GM18526 (cell line): ENCODE data around the gene PITPNC1.

Experiments
- POLR2A ChIP-seq: IDR thresholded peaks from 3 replicates; pipeline ENCODE4 v1.6.1; 2011; ENCODE audit not compliant: insufficient read length; ENCODE audit errors: extremely low read depth

PITPNC1 gene

DNA sequence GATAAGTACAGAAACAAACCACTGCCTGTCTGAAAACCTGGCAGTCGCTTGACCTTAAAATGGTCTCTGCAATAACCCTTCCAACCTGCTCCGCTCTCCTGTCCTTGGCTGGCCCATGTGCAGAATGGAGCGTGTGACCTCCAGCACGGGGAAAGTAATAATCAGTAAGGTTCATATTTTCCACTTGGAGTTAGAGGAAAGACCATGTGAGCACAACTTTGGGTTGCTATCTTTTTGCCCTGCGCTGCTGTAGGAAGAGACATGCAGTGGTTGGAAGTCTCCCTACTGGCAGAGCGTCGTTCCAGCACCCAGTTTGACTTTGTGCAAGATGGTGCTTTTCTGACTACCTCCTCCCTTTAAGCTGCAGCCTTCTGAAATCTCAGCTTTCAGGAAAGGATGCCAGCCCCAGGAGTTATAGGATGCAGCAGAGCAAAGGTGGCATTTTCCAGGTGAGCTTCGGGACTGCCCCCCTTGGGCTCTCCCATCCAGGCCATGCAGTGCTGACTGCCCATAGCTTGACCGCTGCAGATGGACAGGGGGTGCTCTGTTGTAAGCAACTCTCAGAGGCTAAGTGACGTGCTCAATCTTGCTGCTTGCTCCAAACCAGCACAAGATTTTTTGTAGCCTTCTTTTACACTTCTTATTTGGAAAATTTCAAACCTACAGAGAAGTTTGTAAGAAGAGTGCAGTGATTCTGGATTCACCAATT, 230.0 kb downstream of the PITPNC1 start:
- TF ChIP-seq POLR2A, result no peak

DNA sequence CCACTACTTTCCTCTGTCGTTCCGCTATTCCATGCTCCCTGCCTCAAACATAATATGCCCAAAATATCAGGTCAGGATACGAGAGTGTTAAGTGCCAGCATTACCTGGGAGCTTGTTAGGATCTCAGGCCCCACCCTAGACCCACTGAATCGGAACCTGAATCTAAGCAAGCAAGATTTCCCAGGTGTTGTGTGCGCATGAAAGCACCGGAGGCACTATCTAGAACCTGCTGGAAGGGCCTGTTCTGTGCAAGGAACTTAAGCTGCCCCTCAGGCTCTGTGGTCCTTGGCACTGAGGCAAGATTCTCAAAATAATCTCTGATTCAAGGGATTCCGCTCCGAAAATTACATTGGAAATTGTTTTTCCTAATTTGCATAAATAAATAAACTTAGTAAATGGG, 233.0 kb downstream of the PITPNC1 start:
- no peak for TF ChIP-seq POLR2A

DNA sequence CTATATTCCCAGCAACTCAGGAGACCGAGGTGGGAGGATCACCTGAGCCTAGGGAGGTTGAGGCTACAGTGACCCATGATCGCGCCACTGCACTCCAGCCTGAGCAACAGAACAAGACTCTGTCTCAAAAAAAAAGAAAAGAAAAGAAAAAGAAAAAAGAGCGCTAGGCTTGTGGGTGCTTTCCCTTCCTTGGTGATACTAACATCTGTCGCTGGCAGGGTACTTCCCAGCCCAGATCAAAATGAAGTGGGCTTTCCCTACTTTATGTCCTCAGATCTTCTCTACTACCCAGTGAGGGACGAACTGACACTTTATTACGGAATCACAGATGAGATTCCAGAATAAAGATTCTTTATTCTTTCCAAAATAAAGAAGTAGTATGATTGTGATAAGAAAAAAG, 236.9 kb downstream of the PITPNC1 start:
- TF ChIP-seq POLR2A, result no peak

DNA sequence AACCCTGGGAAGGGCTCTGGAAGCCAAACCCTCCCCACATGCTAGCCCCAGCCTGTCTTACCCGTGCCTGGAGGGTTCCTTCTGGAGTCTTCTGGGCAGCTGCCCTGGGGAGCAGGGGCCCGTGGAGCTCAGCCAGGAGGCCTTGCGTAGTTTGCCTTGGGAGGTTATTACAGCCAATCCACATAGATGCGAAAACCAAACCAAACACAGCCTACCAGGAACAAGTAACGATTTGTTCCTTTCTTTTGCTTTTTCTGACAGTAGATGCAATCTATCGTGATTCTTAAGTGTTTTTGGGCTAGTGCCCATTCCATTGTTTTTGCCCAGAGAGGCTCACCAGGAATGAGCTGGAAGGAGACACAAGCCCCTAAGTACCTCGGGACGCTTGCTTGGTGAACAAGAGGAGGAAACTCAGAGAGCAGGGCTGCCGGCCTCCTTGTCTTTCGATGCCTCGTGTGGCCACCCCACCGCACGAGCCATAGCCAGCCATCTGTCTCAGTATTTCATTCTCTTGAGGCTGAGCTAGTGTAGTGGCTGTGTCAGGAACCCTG, 238.0 kb downstream of the PITPNC1 start:
- no peak for TF ChIP-seq POLR2A

DNA sequence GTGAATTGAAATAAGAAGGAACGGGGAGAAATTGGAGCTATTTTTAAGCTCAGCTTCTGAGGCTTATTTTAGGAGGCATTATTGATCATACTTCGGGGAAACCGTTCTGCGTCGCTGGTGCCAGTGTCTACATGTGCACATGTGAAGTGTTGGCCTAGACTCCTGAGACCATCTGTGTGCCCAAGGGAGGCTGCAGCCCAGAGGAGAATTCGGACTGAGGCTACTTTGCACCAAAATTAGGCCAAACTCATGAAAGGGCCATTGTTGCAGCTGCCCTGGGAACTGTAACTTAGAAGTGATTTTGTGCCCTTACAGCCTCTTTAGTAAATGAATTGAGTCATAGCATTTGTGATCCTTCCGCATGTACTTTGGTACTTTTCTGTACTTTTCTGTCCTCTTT, 238.7 kb downstream of the PITPNC1 start:
- no peak for TF ChIP-seq POLR2A

DNA sequence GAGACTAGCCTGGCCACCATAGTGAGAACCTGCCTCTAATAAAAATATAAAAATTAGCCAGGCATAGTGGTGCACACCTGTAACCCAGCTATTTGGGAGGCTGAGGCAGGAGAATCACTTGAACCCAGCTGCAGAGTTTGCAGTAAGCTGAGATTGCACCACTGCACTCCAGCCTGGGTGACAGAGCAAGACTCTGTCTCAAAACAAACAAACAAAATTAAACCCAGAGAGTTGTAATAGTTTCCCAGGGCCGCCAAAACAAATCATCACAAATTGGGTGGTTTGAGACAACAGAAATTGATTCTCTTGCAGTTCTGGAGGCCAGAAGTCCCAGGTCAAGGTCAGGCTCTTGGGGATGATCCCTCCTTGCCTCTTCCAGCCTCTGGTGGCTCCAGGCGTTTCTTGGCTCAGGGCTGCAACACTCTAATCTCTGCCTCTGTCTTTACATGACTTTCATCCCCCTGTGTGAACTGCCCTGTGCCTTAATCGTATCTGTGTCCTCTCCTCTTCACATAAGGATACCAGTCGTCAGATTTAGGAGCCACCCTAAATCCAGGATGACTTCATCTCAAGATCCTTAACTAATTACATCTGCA, 240.3 kb downstream of the PITPNC1 start:
- no peak for TF ChIP-seq POLR2A

DNA sequence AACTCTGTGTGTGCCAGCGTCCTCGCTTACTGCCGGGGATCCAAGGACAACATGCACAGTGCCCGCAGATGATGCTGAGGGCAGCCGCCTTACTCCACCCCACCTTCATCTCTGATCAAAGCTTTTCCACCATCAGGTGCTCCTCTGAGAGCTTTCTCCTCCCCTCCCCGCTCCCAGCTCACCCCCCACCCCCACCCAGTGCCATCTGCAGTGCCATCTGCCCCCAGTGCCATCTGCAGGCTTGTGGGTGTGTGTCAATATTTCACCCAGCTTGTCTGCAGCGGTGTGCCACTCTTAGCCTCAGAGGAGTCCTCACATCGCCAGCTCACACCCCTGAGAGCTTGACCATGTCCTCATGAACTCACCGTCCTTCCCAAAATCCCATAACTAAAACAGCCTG, 242.5 kb downstream of the PITPNC1 start:
- TF ChIP-seq POLR2A, result no peak

DNA sequence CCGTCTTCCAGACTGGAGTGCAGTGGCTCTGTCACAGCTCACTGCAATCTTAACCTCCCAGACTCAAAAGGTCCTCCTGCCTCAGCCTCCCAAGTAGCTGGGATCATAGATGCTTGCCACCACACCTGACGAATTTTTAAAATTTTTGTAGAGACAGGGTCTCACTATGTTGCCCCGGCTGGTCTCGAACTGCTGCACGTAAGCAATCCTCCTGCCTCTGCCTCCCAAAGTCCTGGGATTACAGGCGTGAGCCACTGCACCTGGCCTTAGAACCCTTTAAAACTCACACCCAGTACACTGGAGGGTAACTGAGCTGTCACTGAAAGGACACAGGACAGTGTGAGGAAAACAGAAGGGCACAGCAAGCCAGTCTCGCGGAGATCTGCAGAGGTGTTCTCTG, 243.0 kb downstream of the PITPNC1 start:
- no peak for TF ChIP-seq POLR2A

DNA sequence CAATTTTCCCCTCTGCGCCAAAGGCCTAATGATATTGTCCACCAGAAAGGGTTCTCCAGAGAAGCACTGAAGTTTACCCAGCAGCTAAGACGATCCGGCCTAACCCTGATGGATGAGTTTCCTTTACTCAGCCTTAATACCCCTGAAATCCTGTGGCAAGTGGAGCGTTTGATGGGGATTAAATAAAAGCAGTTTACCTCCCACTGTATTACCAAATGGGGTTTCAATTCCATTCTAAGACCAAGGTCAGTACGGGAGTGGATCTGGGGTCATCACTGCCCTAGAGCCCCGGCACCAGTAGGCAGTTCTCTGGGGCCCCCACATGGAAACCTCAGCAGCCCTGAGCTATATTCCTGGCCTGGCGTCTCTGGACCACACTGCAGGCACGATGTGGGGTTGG, 243.6 kb downstream of the PITPNC1 start:
- TF ChIP-seq POLR2A, result no peak

DNA sequence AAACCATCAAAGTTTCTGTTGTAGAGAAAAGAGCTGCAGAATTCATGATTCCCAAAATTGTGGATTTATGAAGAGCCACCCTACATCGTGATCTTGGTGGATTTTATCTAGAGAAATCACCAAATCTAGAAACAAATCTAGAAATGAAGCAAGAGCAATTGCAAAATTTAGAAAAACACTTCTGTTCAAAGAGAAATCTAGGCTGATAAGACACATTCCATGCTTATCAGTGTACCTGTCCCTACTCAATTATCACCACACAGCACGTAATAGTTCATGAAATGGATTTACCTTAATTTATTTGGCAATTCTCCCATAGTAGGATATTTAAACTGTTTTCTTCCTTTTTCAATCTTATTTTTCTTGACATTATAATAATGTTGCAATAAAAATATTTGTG, 246.7 kb downstream of the PITPNC1 start:
- no peak for TF ChIP-seq POLR2A

DNA sequence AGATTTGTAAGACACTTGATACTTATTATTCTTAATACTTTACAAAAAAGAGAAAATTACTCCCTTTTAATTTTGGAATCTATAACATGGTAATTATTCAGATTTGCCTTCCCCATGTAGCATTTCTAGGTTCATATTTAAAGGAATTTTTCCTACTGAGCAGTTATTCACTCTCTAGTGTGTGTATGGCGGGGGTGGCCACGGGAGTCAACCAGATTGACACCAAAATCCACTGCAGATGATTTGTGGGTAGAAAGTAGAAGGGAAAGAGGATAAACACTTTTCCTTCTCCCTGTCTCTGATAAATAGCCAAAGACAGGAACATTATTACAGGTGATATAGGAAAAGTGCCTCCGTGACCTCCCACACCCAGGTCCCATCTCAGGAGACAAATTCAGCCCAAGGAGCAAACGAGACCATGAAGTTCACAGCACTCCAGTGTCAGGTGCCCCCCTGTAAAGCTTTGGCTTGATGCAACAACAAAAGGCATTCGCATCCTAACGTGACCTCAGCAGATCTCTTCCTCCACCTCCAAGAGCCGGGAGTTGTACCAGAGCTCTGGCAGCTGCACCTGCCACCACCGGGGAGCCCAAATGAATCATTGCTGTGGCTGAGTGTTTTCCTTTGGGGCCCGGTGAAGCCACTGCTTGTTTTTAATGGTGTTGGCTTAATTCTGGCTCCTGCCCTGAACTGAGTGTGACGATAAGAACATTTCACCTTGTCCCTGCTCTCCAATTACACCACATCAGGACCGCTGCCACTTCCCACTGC, 248.0 kb downstream of the PITPNC1 start:
- TF ChIP-seq POLR2A, result no peak

DNA sequence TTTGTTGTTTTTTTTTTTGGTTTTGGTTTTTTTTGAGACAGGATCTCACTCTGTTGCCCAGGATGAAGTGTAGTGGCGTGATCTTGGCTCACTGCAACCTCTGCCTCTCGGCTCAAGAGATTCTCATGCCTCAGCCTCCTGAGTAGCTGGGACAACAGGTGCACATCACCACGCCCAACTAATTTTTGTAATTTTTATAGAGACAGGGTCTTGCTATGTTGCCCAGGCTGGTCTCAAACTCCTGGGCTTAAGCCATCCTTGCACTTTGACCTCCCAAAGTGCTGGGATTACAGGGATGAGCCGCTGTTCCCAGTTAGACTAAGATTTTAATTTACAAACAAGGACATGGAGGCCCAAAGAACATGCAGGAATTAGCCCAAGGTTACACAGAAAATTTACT, 248.9 kb downstream of the PITPNC1 start:
- no peak for TF ChIP-seq POLR2A

DNA sequence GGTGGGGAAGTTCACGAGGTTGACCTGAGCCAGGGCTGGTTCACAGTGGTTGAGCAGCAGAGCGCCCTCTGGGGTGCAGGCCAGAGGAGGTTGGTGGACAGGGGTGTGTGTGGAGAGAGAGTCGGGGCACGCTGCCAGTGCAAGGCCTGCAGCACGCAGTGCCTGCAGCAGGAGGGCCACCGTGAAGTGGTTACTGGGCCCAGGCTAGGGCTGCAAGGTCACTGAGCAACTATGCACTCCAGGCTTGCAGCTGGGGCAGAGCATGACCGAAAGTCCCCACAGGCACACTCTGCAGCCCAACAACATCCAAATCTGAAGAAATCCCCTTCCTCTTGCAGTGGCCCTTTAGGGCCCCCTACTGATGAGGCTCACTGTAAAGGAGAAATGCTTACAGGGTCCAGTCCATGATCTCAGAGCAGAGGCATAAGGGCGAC, 251.5 kb downstream of the PITPNC1 start:
- no peak for TF ChIP-seq POLR2A

DNA sequence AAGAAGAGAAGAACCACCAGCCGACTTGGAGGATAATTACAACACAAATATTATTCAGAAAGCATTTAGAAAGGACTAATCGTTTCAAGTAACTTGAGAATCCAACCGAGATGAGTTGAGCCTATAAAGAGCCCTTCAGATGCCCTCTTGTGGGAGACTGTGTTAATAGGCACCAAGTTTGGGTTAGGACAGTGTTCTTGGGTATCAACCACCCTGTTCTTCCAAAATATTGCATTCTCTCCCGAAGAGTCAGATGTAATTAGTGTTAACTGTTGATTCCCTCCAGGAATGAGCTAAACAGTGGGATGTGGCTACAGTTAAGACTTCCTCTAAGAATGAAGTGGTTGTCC, 252.9 kb downstream of the PITPNC1 start:
- TF ChIP-seq POLR2A, result no peak

DNA sequence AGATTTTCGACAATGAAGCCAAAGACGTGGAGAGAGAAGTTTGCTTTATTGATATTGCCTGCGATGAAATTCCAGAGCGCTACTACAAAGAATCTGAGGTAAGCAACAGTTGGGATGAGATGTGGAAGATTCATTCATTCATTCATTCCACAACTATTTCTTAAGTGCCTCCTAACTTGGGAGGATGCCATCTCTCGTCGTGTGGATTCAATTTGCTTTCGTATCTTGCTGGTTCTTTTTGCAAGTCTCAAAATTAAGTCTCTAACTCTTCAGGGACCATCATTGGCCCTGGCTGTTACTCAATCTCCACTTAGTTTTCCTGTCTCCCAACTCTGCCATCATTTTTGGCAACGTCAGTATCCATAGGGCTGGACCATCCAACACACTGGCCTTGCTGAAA, 255.1 kb downstream of the PITPNC1 start:
- TF ChIP-seq POLR2A, result no peak

DNA sequence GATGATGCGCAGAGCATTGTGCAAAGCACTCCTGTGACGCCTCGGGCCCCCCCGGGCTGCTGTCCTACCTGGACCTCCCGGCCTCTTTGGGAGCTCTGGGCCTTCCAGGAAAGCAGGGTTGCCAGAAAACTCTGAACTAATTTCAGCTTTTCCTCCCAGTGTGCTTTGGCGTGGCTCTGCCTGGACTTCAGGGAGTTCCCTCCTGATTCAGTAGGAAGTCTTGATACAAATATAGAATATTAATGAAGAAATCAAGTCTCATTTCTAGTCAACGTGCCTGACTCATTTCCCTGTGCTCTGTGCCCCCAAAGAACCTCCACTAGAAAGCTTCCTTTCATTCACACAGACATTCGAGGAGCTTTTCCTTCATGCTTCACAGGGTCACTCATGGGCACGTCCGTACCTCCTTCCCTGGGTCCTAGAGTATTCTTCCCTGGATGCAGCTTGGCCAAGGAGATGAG, 256.7 kb downstream of the PITPNC1 start:
- TF ChIP-seq POLR2A, result no peak
